ENCODE results near the gene KIF13A. TPM values are rescaled to one million over a fixed set of nuclear protein-coding genes. Genes with fewer than 3 reads are reported as not detected.
A peak's percentile ranks its signal among the peaks of the same experiment; 100 is the strongest.

Gene KIF13A
- total RNA-seq, 4 donors from 2014 or later = 38.6 to 64.3 (median 43.9) TPM

- DNase-seq (ENCODE audit: low spot score) (no peak), ATAC-seq (ENCODE audit: low FRiP score) (no peak)
- TF ChIP-seq CTCF (IDR thresholded peaks at IDR 0.05) = no peak
Measured at GRCh38 chr6:17910189-17910588, 77.2 kb downstream of the KIF13A start.

DNA sequence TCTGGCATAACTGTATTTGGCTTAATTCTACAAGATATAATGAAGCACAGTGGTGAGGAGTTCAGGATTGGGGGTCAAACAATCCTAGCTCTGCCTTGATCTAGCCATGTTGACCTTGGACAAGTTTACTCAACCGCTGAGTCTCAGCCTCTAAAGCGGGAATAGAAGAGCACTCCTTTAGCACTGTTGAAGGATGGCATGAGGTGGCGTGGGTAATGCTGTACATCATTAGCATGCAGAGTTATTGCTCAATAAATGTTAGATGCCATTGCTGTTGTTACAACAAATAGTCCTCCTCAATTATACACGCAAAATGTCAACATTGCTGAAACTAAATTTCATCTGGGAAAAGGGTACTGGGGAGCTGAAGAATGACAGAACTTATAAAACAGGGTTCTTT lies 78.6 kb downstream of the KIF13A start:
- no peak for TF ChIP-seq CTCF (IDR thresholded peaks at IDR 0.05)
- DNase-seq (ENCODE audit: low spot score) (no peak), ATAC-seq (ENCODE audit: low FRiP score) (no peak)

GRCh38 chr6:17907406-17908229 lies 79.8 kb downstream of the KIF13A start:
- peak; percentile 79 for DNase-seq (ENCODE audit: low spot score)
- TF ChIP-seq CTCF (IDR thresholded peaks at IDR 0.05) = no peak
- ATAC-seq (ENCODE audit: low FRiP score) = peak; percentile 96

- TF ChIP-seq CTCF (IDR thresholded peaks at IDR 0.05) = no peak
- ATAC-seq (ENCODE audit: low FRiP score) (peak; percentile 11), DNase-seq (ENCODE audit: low spot score) (no peak)
Measured at GRCh38 chr6:17905611-17906592, 81.5 kb downstream of the KIF13A start.

GRCh38 chr6:17904491-17905120 lies 82.8 kb downstream of the KIF13A start:
- TF ChIP-seq CTCF (IDR thresholded peaks at IDR 0.05) = no peak
- ATAC-seq (ENCODE audit: low FRiP score) = no peak
- DNase-seq (ENCODE audit: low spot score) = no peak

- ATAC-seq (ENCODE audit: low FRiP score) (no peak), DNase-seq (ENCODE audit: low spot score) (no peak)
- no peak for TF ChIP-seq CTCF (IDR thresholded peaks at IDR 0.05)
Measured at GRCh38 chr6:17902974-17903373, 84.5 kb downstream of the KIF13A start.
